Measurements from ENCODE around the gene VGLL1. TPM values are rescaled to one million over a fixed set of nuclear protein-coding genes. Genes with fewer than 3 reads are reported as not detected.
A peak's percentile ranks its signal among the peaks of the same experiment; 100 is the strongest.

Gene VGLL1
- total RNA-seq, 1 experiment from 2014 or later, result not detected

DNA sequence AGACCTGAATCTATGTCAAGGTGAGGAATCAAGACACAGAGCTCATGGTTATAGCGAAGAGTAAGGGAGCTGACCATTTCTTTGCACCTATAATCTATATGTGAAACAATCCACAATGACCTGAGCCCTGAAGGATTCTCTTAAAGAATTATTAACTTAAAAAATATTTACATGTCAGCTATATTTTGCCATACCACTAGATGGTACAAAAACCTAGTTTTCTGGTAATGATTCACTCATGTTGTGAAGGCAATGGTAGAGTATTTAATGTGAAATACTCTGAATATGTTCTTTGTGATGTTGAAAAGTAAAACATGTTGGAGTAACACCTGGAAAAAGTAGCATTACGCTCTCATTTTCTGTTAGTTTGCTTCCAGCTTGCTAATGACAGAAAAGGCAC lies 40.0 kb downstream of the VGLL1 start:
- H3K9me2 ChIP-seq (replicated peaks; ENCODE audit: insufficient read depth, low read length), result no peaks in the 10 kb centered on the region
- H3K27ac ChIP-seq (ENCODE audit: low read length), result no peak overlapping the region
- H2AFZ ChIP-seq (ENCODE audit: low read length), result no peak overlapping the region
- no peaks in the 10 kb centered on the region for H3K36me3 ChIP-seq (ENCODE audit: insufficient read depth, low read length)
- no peak overlapping the region for H3K9ac ChIP-seq (ENCODE audit: low read length)
- no peak for DNase-seq
- H3K79me2 ChIP-seq (ENCODE audit: low read length), result no peaks in the 10 kb centered on the region
- H3K4me2 ChIP-seq (ENCODE audit: low read depth, low read length, poor library complexity, severe bottlenecking), result no peak overlapping the region
- H3K9me3 ChIP-seq (ENCODE audit: low read length), result no peaks in the 10 kb centered on the region
- no peak overlapping the region for H3K4me3 ChIP-seq (ENCODE audit: low read length)
- no peaks in the 10 kb centered on the region for H3K4me1 ChIP-seq (ENCODE audit: low read length)
- H3K27me3 ChIP-seq (ENCODE audit: low read length), result no peaks in the 10 kb centered on the region
- no peaks in the 10 kb centered on the region for H4K20me1 ChIP-seq (ENCODE audit: insufficient read depth, low read depth, low read length)

GRCh38 chrX:136574548-136574947 lies 42.5 kb downstream of the VGLL1 start:
- Histone ChIP-seq H3K9me2 (replicated peaks; ENCODE audit: insufficient read depth, low read length) (no peaks in the 10 kb centered on the region), H3K4me2 (ENCODE audit: low read depth, low read length, poor library complexity, severe bottlenecking) (no peak overlapping the region), H4K20me1 (ENCODE audit: insufficient read depth, low read depth, low read length) (no peaks in the 10 kb centered on the region)

GRCh38 chrX:136577552-136577951 lies 45.5 kb downstream of the VGLL1 start:
- Histone ChIP-seq H3K4me1 (ENCODE audit: low read length) (no peaks in the 10 kb centered on the region), H3K4me3 (ENCODE audit: low read length) (no peak overlapping the region), H3K36me3 (ENCODE audit: insufficient read depth, low read length) (no peaks in the 10 kb centered on the region), H3K27me3 (ENCODE audit: low read length) (no peaks in the 10 kb centered on the region), H3K9me2 (replicated peaks; ENCODE audit: insufficient read depth, low read length) (no peaks in the 10 kb centered on the region), H4K20me1 (ENCODE audit: insufficient read depth, low read depth, low read length) (no peaks in the 10 kb centered on the region), H3K27ac (ENCODE audit: low read length) (no peak overlapping the region), H3K4me2 (ENCODE audit: low read depth, low read length, poor library complexity, severe bottlenecking) (no peak overlapping the region), H3K79me2 (ENCODE audit: low read length) (no peaks in the 10 kb centered on the region), H2AFZ (ENCODE audit: low read length) (no peak overlapping the region), H3K9ac (ENCODE audit: low read length) (no peak overlapping the region), H3K9me3 (ENCODE audit: low read length) (no peaks in the 10 kb centered on the region)
- DNase-seq, result peak; percentile 74

More at GRCh38 chrX:136574548-136574947, 42.5 kb downstream of the VGLL1 start:
- H3K36me3 ChIP-seq (ENCODE audit: insufficient read depth, low read length), result no peaks in the 10 kb centered on the region
- H3K27ac ChIP-seq (ENCODE audit: low read length), result no peak overlapping the region
- H3K9me3 ChIP-seq (ENCODE audit: low read length), result no peaks in the 10 kb centered on the region
- H3K27me3 ChIP-seq (ENCODE audit: low read length), result no peaks in the 10 kb centered on the region
- H3K9ac ChIP-seq (ENCODE audit: low read length), result no peak overlapping the region
- no peak overlapping the region for H2AFZ ChIP-seq (ENCODE audit: low read length)
- no peaks in the 10 kb centered on the region for H3K79me2 ChIP-seq (ENCODE audit: low read length)
- no peaks in the 10 kb centered on the region for H3K4me1 ChIP-seq (ENCODE audit: low read length)
- no peak overlapping the region for H3K4me3 ChIP-seq (ENCODE audit: low read length)
- no peak for DNase-seq

GRCh38 chrX:136580316-136580715 lies 48.3 kb downstream of the VGLL1 start:
- Histone ChIP-seq H3K4me2 (ENCODE audit: low read depth, low read length, poor library complexity, severe bottlenecking) (no peak overlapping the region), H3K9me3 (ENCODE audit: low read length) (no peaks in the 10 kb centered on the region), H3K36me3 (ENCODE audit: insufficient read depth, low read length) (no peaks in the 10 kb centered on the region), H3K79me2 (ENCODE audit: low read length) (no peaks in the 10 kb centered on the region), H3K9me2 (replicated peaks; ENCODE audit: insufficient read depth, low read length) (no peaks in the 10 kb centered on the region), H3K9ac (ENCODE audit: low read length) (no peak overlapping the region), H4K20me1 (ENCODE audit: insufficient read depth, low read depth, low read length) (no peaks in the 10 kb centered on the region), H3K27me3 (ENCODE audit: low read length) (no peaks in the 10 kb centered on the region), H2AFZ (ENCODE audit: low read length) (no peak overlapping the region), H3K4me3 (ENCODE audit: low read length) (no peak overlapping the region), H3K27ac (ENCODE audit: low read length) (no peak overlapping the region), H3K4me1 (ENCODE audit: low read length) (no peaks in the 10 kb centered on the region)
- DNase-seq, result no peak

DNA sequence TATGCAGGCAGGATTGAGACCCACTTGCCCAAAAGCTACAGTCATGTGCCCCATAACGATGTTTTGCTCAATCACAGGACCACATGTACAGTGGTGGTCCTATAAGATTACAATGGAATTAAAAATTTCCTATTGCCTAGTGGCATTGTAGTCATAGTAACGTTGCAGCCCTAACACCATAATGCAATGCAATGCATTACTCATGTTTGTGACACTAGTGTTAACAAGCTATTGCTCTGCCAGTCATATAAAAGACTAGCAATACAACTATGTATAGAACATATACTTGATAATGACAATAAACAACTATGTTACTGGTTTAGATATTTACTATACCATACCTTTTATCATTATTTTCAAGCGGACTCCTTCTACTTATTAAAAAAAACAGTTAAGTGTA lies 50.6 kb downstream of the VGLL1 start:
- H3K4me1 ChIP-seq (ENCODE audit: low read length), result no peaks in the 10 kb centered on the region
- no peak overlapping the region for H3K27ac ChIP-seq (ENCODE audit: low read length)

GRCh38 chrX:136584545-136584944 lies 52.5 kb downstream of the VGLL1 start:
- Histone ChIP-seq H3K9me2 (replicated peaks; ENCODE audit: insufficient read depth, low read length) (no peaks in the 10 kb centered on the region), H3K9me3 (ENCODE audit: low read length) (no peaks in the 10 kb centered on the region), H3K4me3 (ENCODE audit: low read length) (no peak overlapping the region), H3K4me2 (ENCODE audit: low read depth, low read length, poor library complexity, severe bottlenecking) (no peak overlapping the region), H3K27me3 (ENCODE audit: low read length) (no peaks in the 10 kb centered on the region), H3K4me1 (ENCODE audit: low read length) (no peaks in the 10 kb centered on the region), H3K79me2 (ENCODE audit: low read length) (no peaks in the 10 kb centered on the region), H3K27ac (ENCODE audit: low read length) (no peak overlapping the region), H3K36me3 (ENCODE audit: insufficient read depth, low read length) (no peaks in the 10 kb centered on the region), H3K9ac (ENCODE audit: low read length) (no peak overlapping the region), H4K20me1 (ENCODE audit: insufficient read depth, low read depth, low read length) (no peaks in the 10 kb centered on the region), H2AFZ (ENCODE audit: low read length) (no peak overlapping the region)
- DNase-seq, result no peak

More for the DNA sequence above, 50.6 kb downstream of the VGLL1 start:
- no peaks in the 10 kb centered on the region for H4K20me1 ChIP-seq (ENCODE audit: insufficient read depth, low read depth, low read length)
- H3K4me2 ChIP-seq (ENCODE audit: low read depth, low read length, poor library complexity, severe bottlenecking), result no peak overlapping the region
- H3K4me3 ChIP-seq (ENCODE audit: low read length), result no peak overlapping the region
- no peaks in the 10 kb centered on the region for H3K79me2 ChIP-seq (ENCODE audit: low read length)
- H3K9ac ChIP-seq (ENCODE audit: low read length), result no peak overlapping the region
- no peaks in the 10 kb centered on the region for H3K9me3 ChIP-seq (ENCODE audit: low read length)
- no peaks in the 10 kb centered on the region for H3K9me2 ChIP-seq (replicated peaks; ENCODE audit: insufficient read depth, low read length)
- DNase-seq, result no peak
- H2AFZ ChIP-seq (ENCODE audit: low read length), result no peak overlapping the region
- H3K27me3 ChIP-seq (ENCODE audit: low read length), result no peaks in the 10 kb centered on the region
- no peaks in the 10 kb centered on the region for H3K36me3 ChIP-seq (ENCODE audit: insufficient read depth, low read length)

GRCh38 chrX:136585262-136585661 lies 53.2 kb downstream of the VGLL1 start:
- no peak for DNase-seq
- Histone ChIP-seq H2AFZ (ENCODE audit: low read length) (no peak overlapping the region), H3K9me3 (ENCODE audit: low read length) (no peaks in the 10 kb centered on the region), H3K79me2 (ENCODE audit: low read length) (no peaks in the 10 kb centered on the region), H3K4me2 (ENCODE audit: low read depth, low read length, poor library complexity, severe bottlenecking) (no peak overlapping the region), H3K27me3 (ENCODE audit: low read length) (no peaks in the 10 kb centered on the region), H3K9me2 (replicated peaks; ENCODE audit: insufficient read depth, low read length) (no peaks in the 10 kb centered on the region), H3K4me1 (ENCODE audit: low read length) (no peaks in the 10 kb centered on the region), H3K9ac (ENCODE audit: low read length) (no peak overlapping the region), H3K36me3 (ENCODE audit: insufficient read depth, low read length) (no peaks in the 10 kb centered on the region), H4K20me1 (ENCODE audit: insufficient read depth, low read depth, low read length) (no peaks in the 10 kb centered on the region), H3K27ac (ENCODE audit: low read length) (no peak overlapping the region), H3K4me3 (ENCODE audit: low read length) (no peak overlapping the region)

- no peaks in the 10 kb centered on the region for H3K36me3 ChIP-seq (ENCODE audit: insufficient read depth, low read length)
- H3K4me1 ChIP-seq (ENCODE audit: low read length), result no peaks in the 10 kb centered on the region
- no peak overlapping the region for H3K27ac ChIP-seq (ENCODE audit: low read length)
- no peaks in the 10 kb centered on the region for H4K20me1 ChIP-seq (ENCODE audit: insufficient read depth, low read depth, low read length)
- no peak overlapping the region for H3K4me2 ChIP-seq (ENCODE audit: low read depth, low read length, poor library complexity, severe bottlenecking)
- H3K9ac ChIP-seq (ENCODE audit: low read length), result no peak overlapping the region
- no peaks in the 10 kb centered on the region for H3K9me3 ChIP-seq (ENCODE audit: low read length)
- no peak overlapping the region for H3K4me3 ChIP-seq (ENCODE audit: low read length)
- H3K79me2 ChIP-seq (ENCODE audit: low read length), result no peaks in the 10 kb centered on the region
- DNase-seq, result no peak
- no peak overlapping the region for H2AFZ ChIP-seq (ENCODE audit: low read length)
- no peaks in the 10 kb centered on the region for H3K27me3 ChIP-seq (ENCODE audit: low read length)
- H3K9me2 ChIP-seq (replicated peaks; ENCODE audit: insufficient read depth, low read length), result no peaks in the 10 kb centered on the region
Observed at GRCh38 chrX:136585960-136586359, 53.9 kb downstream of the VGLL1 start.

DNA sequence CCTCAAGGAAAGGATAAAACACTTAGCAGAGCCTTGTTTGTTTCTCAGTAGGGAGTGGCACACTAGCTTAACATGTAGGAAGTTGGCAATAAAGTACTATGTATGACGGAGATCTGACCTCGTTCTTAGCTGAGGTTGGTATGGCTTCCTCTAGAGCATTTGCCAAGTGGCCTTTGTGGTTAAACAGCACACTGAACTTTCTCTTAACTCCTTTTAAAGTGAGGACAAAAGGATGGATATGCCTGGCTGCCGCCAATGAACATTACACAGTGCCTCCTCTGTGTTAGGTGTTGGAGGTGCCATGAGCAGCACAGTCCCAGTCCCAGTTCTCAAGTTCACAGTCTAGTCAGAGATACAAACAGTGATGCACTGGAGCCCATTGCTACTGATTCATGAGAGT lies 54.4 kb downstream of the VGLL1 start:
- no peaks in the 10 kb centered on the region for H4K20me1 ChIP-seq (ENCODE audit: insufficient read depth, low read depth, low read length)
- DNase-seq, result no peak
- no peaks in the 10 kb centered on the region for H3K79me2 ChIP-seq (ENCODE audit: low read length)
- no peak overlapping the region for H3K4me3 ChIP-seq (ENCODE audit: low read length)
- H3K9me3 ChIP-seq (ENCODE audit: low read length), result no peaks in the 10 kb centered on the region
- no peak overlapping the region for H2AFZ ChIP-seq (ENCODE audit: low read length)
- H3K27ac ChIP-seq (ENCODE audit: low read length), result no peak overlapping the region
- no peaks in the 10 kb centered on the region for H3K27me3 ChIP-seq (ENCODE audit: low read length)
- no peaks in the 10 kb centered on the region for H3K4me1 ChIP-seq (ENCODE audit: low read length)
- no peak overlapping the region for H3K4me2 ChIP-seq (ENCODE audit: low read depth, low read length, poor library complexity, severe bottlenecking)
- no peaks in the 10 kb centered on the region for H3K9me2 ChIP-seq (replicated peaks; ENCODE audit: insufficient read depth, low read length)
- no peaks in the 10 kb centered on the region for H3K36me3 ChIP-seq (ENCODE audit: insufficient read depth, low read length)
- H3K9ac ChIP-seq (ENCODE audit: low read length), result no peak overlapping the region
